Neural progenitor cell (in vitro differentiated cells): ENCODE results near the gene PIK3R3. TPM values are rescaled to one million over a fixed set of nuclear protein-coding genes. Genes with fewer than 3 reads are reported as not detected.

Source experiments
- DNase-seq: peaks from one replicate; pipeline ENCODE4 v3.0.0-alpha.2; 2016; ENCODE audit warnings: low spot score
- H2AFZ ChIP-seq: fragments of 200-600 bp; sonication (generic); replicated peaks from 2 replicates; pipeline ENCODE4 v1.6.1; 2016; ENCODE audit warnings: antibody characterized with exemption
- H3F3A ChIP-seq: fragments of 200-600 bp; sonication (generic); 2 replicates; pipeline ENCODE4 v1.6.1; 2016; ENCODE audit warnings: antibody characterized with exemption, low read depth
- H3K27ac ChIP-seq: fragments of 200-600 bp; sonication (generic); 2 replicates; pipeline ENCODE4 v1.5.1; 2016; ENCODE audit warnings: mild to moderate bottlenecking
- H3K27me3 ChIP-seq: fragments of 200-600 bp; sonication (generic); 2 replicates; pipeline ENCODE4 v1.6.1; 2016; ENCODE audit warnings: mild to moderate bottlenecking, moderate library complexity
- H3K36me3 ChIP-seq: fragments of 200-600 bp; sonication (generic); 2 replicates; pipeline ENCODE4 v1.5.1; 2016
- H3K4me1 ChIP-seq: fragments of 200-600 bp; sonication (generic); 2 replicates; pipeline ENCODE4 v1.6.1; 2016; ENCODE audit warnings: mixed run types
- H3K4me2 ChIP-seq: fragments of 200-600 bp; sonication (generic); 2 replicates; pipeline ENCODE4 v1.6.1; 2016
- H3K4me3 ChIP-seq: fragments of 200-600 bp; sonication (generic); 2 replicates; pipeline ENCODE4 v1.5.1; 2016
- H3K79me2 ChIP-seq: fragments of 200-600 bp; sonication (generic); 2 replicates; pipeline ENCODE4 v1.6.1; 2016; ENCODE audit warnings: low read depth
- H3K9ac ChIP-seq: fragments of 200-600 bp; sonication (generic); 2 replicates; pipeline ENCODE4 v1.6.1; 2016
- H3K9me3 ChIP-seq: fragments of 200-600 bp; sonication (generic); 2 replicates; pipeline ENCODE4 v1.5.1; 2016; ENCODE audit warnings: low read depth
- H4K20me1 ChIP-seq: fragments of 200-600 bp; sonication (generic); 2 replicates; pipeline ENCODE4 v1.6.1; 2016; ENCODE audit warnings: low read depth
- H3K27ac Mint-ChIP-seq: 3 replicates; pipeline ENCODE4 v1.8.0; 2021; ENCODE audit warnings: mixed read lengths
- H3K27me3 Mint-ChIP-seq: 2 replicates; pipeline ENCODE4 v1.8.0; 2022; ENCODE audit warnings: low read depth, mild to moderate bottlenecking, inconsistent platforms, moderate library complexity, mixed read lengths; ENCODE audit not compliant: insufficient read depth
- H3K36me3 Mint-ChIP-seq: 3 replicates; pipeline ENCODE4 v1.8.0; 2021; ENCODE audit warnings: mixed read lengths
- H3K4me1 Mint-ChIP-seq: 3 replicates; pipeline ENCODE4 v1.8.0; 2021; ENCODE audit warnings: mixed read lengths
- H3K4me3 Mint-ChIP-seq: 3 replicates; pipeline ENCODE4 v1.8.0; 2021; ENCODE audit warnings: mild to moderate bottlenecking, moderate library complexity, mixed read lengths
- H3K9me3 Mint-ChIP-seq: 3 replicates; pipeline ENCODE4 v1.8.0; 2020; ENCODE audit warnings: mixed read lengths
- EZH2 ChIP-seq: fragments of 200-600 bp; sonication (generic); IDR thresholded peaks from 2 replicates; pipeline ENCODE4 v1.6.1; 2017; ENCODE audit warnings: antibody characterized with exemption, mild to moderate bottlenecking, moderate library complexity
- EZH2phosphoT487 ChIP-seq: fragments of 200-600 bp; sonication (generic); IDR thresholded peaks from 2 replicates; pipeline ENCODE4 v1.6.1; 2017; ENCODE audit warnings: antibody characterized with exemption
- total RNA-seq: library from RNA; depleted of rRNA; stranded (reverse); fragments of >200 nt; gene quantifications from 2 replicates; pipeline ENCODE4 v1.2.3, GENCODE V29; 2015; ENCODE audit warnings: low replicate concordance
- TF ChIP-seq, protein P1 (sequence below): fragments of 200-600 bp; sonication (generic); IDR thresholded peaks from 2 replicates; pipeline ENCODE4 v1.5.1; 2017; ENCODE audit warnings: antibody characterized with exemption, mild to moderate bottlenecking

PIK3R3 gene
- total RNA-seq, 1 donor from 2014 or later = 107 TPM

DNA sequence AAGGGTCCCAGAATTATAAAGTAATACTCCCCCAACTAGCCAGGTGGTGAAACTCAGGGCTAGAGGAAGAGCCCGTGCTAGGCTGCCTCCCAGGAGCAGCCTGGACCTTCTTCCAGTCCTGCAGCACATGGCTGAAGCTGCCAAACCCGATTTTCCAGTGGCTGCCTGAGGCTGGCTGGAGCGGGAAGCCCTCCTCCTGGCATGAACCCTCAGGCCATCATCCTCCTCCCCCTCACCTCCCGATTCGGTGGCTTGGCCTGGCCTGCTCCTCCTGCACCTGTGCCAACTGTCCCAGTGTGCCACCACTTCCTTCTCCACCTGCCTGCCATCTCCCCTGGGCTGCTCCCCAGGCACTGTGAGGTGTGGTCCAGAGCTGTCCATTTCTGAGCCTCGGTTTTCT lies 39.4 kb upstream of the PIK3R3 start:
- H3K4me3 ChIP-seq = no peak overlapping the region
- TF ChIP-seq, protein P1, sequence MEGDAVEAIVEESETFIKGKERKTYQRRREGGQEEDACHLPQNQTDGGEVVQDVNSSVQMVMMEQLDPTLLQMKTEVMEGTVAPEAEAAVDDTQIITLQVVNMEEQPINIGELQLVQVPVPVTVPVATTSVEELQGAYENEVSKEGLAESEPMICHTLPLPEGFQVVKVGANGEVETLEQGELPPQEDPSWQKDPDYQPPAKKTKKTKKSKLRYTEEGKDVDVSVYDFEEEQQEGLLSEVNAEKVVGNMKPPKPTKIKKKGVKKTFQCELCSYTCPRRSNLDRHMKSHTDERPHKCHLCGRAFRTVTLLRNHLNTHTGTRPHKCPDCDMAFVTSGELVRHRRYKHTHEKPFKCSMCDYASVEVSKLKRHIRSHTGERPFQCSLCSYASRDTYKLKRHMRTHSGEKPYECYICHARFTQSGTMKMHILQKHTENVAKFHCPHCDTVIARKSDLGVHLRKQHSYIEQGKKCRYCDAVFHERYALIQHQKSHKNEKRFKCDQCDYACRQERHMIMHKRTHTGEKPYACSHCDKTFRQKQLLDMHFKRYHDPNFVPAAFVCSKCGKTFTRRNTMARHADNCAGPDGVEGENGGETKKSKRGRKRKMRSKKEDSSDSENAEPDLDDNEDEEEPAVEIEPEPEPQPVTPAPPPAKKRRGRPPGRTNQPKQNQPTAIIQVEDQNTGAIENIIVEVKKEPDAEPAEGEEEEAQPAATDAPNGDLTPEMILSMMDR = no peak
- TF ChIP-seq EZH2phosphoT487 = no peak
- TF ChIP-seq EZH2 = no peak
- no peaks in the 10 kb centered on the region for H4K20me1 ChIP-seq
- Mint-ChIP-seq H3K27me3 (peaks cover 11% of the 10 kb centered on the region), H3K36me3 (no peaks in the 10 kb centered on the region), H3K4me1 (peaks cover 5% of the 10 kb centered on the region), H3K27ac (peak overlapping the region; percentile 79), H3K4me3 (no peak overlapping the region), H3K9me3 (no peaks in the 10 kb centered on the region)
- no peaks in the 10 kb centered on the region for H3K36me3 ChIP-seq
- H3K4me1 ChIP-seq = peaks cover 10% of the 10 kb centered on the region
- H3F3A ChIP-seq = no peaks in the 10 kb centered on the region
- no peak for DNase-seq
- H3K9me3 ChIP-seq = no peaks in the 10 kb centered on the region
- no peak overlapping the region for H3K4me2 ChIP-seq
- peaks cover 11% of the 10 kb centered on the region for H3K27me3 ChIP-seq
- no peaks in the 10 kb centered on the region for H3K79me2 ChIP-seq
- no peak overlapping the region for H3K27ac ChIP-seq
- no peak overlapping the region for H3K9ac ChIP-seq
- H2AFZ ChIP-seq = no peak overlapping the region

DNA sequence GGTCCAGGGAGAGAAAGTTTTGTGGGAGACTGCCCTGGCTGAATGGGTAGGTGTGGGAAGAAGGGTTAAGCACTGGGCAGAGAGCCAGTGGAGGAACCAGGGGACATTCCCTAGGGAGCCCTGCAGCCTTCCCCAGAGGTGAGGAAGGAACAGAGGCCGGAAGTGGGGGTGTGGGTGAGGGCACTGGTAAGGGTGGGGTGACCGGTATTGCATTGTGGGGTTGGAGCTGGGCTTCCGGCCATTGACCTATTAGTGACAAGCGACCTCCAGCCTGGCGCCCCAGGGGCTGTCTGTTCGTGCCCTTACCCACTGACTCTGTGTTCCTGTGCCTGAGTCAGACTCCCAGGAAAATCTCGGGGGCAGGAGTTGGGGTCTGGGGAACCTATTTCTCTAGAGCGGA lies 38.9 kb upstream of the PIK3R3 start:
- Histone ChIP-seq H3K27me3 (peaks cover 17% of the 10 kb centered on the region), H3K79me2 (no peaks in the 10 kb centered on the region), H4K20me1 (no peaks in the 10 kb centered on the region), H3K36me3 (no peaks in the 10 kb centered on the region), H3K4me2 (no peak overlapping the region), H3K9me3 (no peaks in the 10 kb centered on the region), H2AFZ (no peak overlapping the region), H3K27ac (no peak overlapping the region), H3F3A (no peaks in the 10 kb centered on the region), H3K9ac (no peak overlapping the region), H3K4me3 (no peak overlapping the region), H3K4me1 (peaks cover 10% of the 10 kb centered on the region)
- DNase-seq = no peak
- Mint-ChIP-seq H3K4me1 (peaks cover 5% of the 10 kb centered on the region), H3K36me3 (no peaks in the 10 kb centered on the region), H3K27ac (no peak overlapping the region), H3K27me3 (peaks cover 11% of the 10 kb centered on the region), H3K4me3 (no peak overlapping the region), H3K9me3 (no peaks in the 10 kb centered on the region)
- TF ChIP-seq, protein P1 = no peak
- TF ChIP-seq EZH2 = no peak
- no peak for TF ChIP-seq EZH2phosphoT487

DNA sequence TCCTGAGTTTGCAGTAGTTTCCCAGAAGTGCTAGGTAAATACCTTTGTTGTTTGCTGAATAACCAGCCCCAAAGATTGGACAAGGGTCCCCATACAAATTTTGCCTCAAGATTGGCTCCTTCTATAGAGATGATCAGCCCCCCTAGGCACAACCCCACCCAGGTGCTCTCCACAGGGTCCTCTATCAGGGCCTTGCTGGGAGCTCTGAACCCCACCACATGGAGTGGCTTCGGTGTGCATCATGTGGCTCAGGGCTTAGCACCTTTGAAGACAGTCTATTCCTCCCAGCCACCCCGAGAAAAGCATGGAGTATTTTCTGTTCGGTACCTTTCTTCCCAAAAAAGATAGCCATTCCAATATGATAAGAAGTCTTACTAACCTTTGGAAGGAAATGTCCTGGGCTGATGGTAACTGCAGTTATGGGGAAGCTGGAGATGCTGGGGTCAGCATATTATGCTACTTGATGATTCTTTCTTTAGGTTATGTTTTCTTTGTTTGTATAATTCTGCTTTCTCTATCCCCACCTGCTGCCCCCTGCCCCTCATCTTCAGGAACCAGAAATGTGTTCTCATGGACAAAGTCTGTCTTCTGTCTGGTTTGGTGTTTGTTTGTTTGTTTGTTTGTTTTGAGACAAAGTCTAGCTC lies 37.5 kb upstream of the PIK3R3 start:
- Histone ChIP-seq H3K9me3 (no peaks in the 10 kb centered on the region), H3K4me1 (peaks cover 10% of the 10 kb centered on the region), H4K20me1 (no peaks in the 10 kb centered on the region), H3K4me3 (no peak overlapping the region), H3K9ac (no peak overlapping the region), H3K4me2 (no peak overlapping the region), H3K36me3 (no peaks in the 10 kb centered on the region), H3K79me2 (no peaks in the 10 kb centered on the region), H3F3A (no peaks in the 10 kb centered on the region), H3K27ac (no peak overlapping the region), H2AFZ (no peak overlapping the region), H3K27me3 (peaks cover 22% of the 10 kb centered on the region)
- no peaks in the 10 kb centered on the region for H3K36me3 Mint-ChIP-seq
- no peak overlapping the region for H3K4me3 Mint-ChIP-seq
- peaks cover 5% of the 10 kb centered on the region for H3K4me1 Mint-ChIP-seq
- no peak for DNase-seq
- H3K9me3 Mint-ChIP-seq = no peaks in the 10 kb centered on the region
- TF ChIP-seq, protein P1 = no peak
- TF ChIP-seq EZH2 (no peak), EZH2phosphoT487 (no peak)
- H3K27ac Mint-ChIP-seq = no peak overlapping the region
- peaks cover 11% of the 10 kb centered on the region for H3K27me3 Mint-ChIP-seq
